Measurements from ENCODE around the gene KLF2. TPM values are rescaled to one million over a fixed set of nuclear protein-coding genes. Genes with fewer than 3 reads are reported as not detected.
"Not testable (repeated sequence)": the region's sequence is repeated elsewhere in the genome, so short reads cannot be mapped to it uniquely, and the experiment has no call there.

Gene KLF2
- polyA plus RNA-seq, 4 donors: 1.1 to 25.4 (median 6.5) TPM

DNA sequence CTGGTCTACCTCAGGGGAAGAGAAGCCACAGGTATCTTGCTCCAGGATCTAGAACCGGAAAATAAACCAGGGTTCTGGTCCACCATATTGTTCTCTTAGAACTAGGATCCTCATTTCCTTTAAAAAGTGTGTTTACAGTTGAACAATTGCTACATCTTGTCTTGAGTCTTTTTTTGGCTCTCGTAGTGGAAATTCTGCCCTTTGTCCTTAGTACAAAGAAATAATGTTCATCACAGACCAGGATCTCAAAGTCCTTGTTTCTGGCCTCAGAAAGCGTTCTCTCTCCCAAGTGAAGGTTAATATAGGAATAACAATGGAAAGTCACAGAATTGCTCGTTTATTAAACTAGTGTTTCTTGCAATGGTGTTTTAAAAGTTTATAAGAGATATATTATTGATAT, 20.8 kb downstream of the KLF2 start:
- Histone ChIP-seq H3K27me3 (ENCODE audit: control insufficient read depth in 3 of 3, insufficient read depth in 3 of 3, low read length in 3 of 3) (no peaks in the 10 kb centered on the region), H3K9me3 (ENCODE audit: control insufficient read depth in 2 of 2, insufficient read depth in 1 of 2, low read depth in 1 of 2, low read length in 1 of 2) (no peaks in the 10 kb centered on the region), H3K4me3 (ENCODE audit: low read depth in 1 of 3, low read length in 3 of 3) (no peak overlapping the region), H3K36me3 (ENCODE audit: control insufficient read depth in 3 of 3, insufficient read depth in 2 of 3, low read depth in 1 of 3, low read length in 3 of 3) (no peaks in the 10 kb centered on the region), H3K27ac (ENCODE audit: low read depth in 1 of 3, low read length in 2 of 3) (peak overlapping the region in 1 of 3 donors; percentile 34), H3K4me1 (ENCODE audit: control insufficient read depth in 3 of 3, insufficient read depth in 2 of 3, low read depth in 1 of 3, low read length in 2 of 3) (peaks cover 0 to 7% (median 0%) of the 10 kb centered on the region in 3 donors)
- FAIRE-seq (no peak), DNase-seq (no peak)
- 47 to 63% (median 50%) methylated on average over 4 of the region's 4 CpGs for WGBS, 3 donors

DNA sequence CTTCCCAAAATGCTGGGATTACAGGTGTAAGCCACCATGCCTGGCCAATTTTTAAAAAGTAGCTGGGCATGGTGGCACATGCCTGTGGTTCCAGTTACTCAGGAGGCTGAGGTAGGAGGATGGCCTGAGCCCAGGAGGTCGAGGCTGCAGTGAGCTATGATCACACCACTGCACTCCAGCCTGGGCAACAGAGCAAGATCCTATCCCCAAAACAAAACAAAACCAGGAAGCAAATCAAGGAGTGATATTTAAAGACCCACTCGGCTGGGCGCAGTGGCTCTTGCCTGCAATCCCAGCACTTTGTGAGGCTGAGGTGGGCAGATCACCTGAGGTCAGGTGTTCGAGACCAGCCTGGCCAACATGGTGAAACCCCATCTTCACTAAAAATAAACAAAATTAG, 22.5 kb downstream of the KLF2 start:
- not testable (repeated sequence) for H3K4me1 ChIP-seq (ENCODE audit: control insufficient read depth in 3 of 3, insufficient read depth in 2 of 3, low read depth in 1 of 3, low read length in 2 of 3); H3K27me3 ChIP-seq (ENCODE audit: control insufficient read depth in 3 of 3, insufficient read depth in 3 of 3, low read length in 3 of 3); H3K9me3 ChIP-seq (ENCODE audit: control insufficient read depth in 2 of 2, insufficient read depth in 1 of 2, low read depth in 1 of 2, low read length in 1 of 2); H3K4me3 ChIP-seq (ENCODE audit: low read depth in 1 of 3, low read length in 3 of 3); DNase-seq; FAIRE-seq; H3K36me3 ChIP-seq (ENCODE audit: control insufficient read depth in 3 of 3, insufficient read depth in 2 of 3, low read depth in 1 of 3, low read length in 3 of 3)
- peak overlapping the region in 1 of 3 donors; percentile 44 for H3K27ac ChIP-seq (ENCODE audit: low read depth in 1 of 3, low read length in 2 of 3)
- WGBS, 3 donors: 80 to 95% (median 95%) methylated on average over 4 of the region's 4 CpGs

DNA sequence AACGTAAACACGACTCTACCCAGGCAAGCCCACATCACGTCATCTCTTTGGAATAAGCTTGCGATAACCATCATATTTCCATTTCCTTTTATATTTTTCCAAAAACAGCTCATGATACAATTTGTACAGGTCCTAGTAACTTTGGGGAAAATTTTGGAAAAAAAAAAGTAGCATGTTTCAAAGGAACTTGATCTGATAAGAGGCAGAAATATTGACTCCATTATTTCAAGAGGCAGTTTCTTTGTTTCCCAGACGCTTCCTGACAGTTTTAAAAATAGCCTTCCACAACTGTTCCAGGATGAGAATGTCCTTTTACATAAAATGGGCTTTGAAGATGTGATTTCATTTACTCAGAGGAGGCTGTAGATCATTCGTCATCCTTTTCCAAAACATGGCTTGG, 23.1 kb downstream of the KLF2 start:
- DNase-seq: no peak
- Histone ChIP-seq H3K36me3 (ENCODE audit: control insufficient read depth in 3 of 3, insufficient read depth in 2 of 3, low read depth in 1 of 3, low read length in 3 of 3) (no peaks in the 10 kb centered on the region), H3K27me3 (ENCODE audit: control insufficient read depth in 3 of 3, insufficient read depth in 3 of 3, low read length in 3 of 3) (no peaks in the 10 kb centered on the region), H3K27ac (ENCODE audit: low read depth in 1 of 3, low read length in 2 of 3) (peak overlapping the region in 1 of 3 donors; percentile 5), H3K9me3 (ENCODE audit: control insufficient read depth in 2 of 2, insufficient read depth in 1 of 2, low read depth in 1 of 2, low read length in 1 of 2) (no peaks in the 10 kb centered on the region), H3K4me3 (ENCODE audit: low read depth in 1 of 3, low read length in 3 of 3) (no peak overlapping the region), H3K4me1 (ENCODE audit: control insufficient read depth in 3 of 3, insufficient read depth in 2 of 3, low read depth in 1 of 3, low read length in 2 of 3) (no peaks in the 10 kb centered on the region)
- WGBS, 3 donors: 79 to 96% (median 96%) methylated on average over 6 of the region's 6 CpGs
- no peak for FAIRE-seq

DNA sequence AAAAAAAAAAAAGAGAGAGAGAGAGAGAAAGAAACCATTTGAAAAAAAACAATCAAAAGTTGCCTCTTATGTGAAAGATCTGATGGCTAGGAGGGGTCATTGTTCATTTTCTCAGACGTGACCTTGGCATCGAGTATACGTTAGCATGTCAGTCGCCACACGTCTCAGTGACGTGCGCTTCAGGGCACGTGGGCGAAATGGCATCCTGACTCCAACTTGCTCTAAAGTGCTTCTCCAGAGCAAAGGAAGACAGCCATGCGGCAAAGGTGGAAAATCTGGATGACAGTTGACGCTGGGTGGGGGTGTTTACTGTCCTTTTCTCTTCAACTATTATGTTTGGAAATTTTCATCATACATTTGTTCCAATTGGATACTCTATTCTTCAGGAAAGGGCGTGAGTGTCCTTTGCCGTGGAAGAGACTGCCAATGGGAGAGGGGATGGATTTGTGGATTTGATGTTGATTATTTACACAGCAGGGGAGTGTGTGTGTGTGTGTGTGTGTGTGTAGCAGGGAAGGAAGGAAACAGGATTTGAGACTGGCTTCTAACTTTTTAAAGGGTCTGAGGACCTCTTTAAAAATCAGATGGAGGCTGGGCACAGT, 25.0 kb downstream of the KLF2 start:
- WGBS, 3 donors: 81 to 86% (median 81%) methylated on average over 13 of the region's 13 CpGs
- no peak overlapping the region for H3K4me3 ChIP-seq (ENCODE audit: low read depth in 1 of 3, low read length in 3 of 3)
- FAIRE-seq: no peak
- no peaks in the 10 kb centered on the region for H3K4me1 ChIP-seq (ENCODE audit: control insufficient read depth in 3 of 3, insufficient read depth in 2 of 3, low read depth in 1 of 3, low read length in 2 of 3)
- H3K27me3 ChIP-seq (ENCODE audit: control insufficient read depth in 3 of 3, insufficient read depth in 3 of 3, low read length in 3 of 3): no peaks in the 10 kb centered on the region
- DNase-seq: no peak
- no peak overlapping the region for H3K27ac ChIP-seq (ENCODE audit: low read depth in 1 of 3, low read length in 2 of 3)
- peaks cover 0 to 8% (median 0%) of the 10 kb centered on the region in 3 donors for H3K36me3 ChIP-seq (ENCODE audit: control insufficient read depth in 3 of 3, insufficient read depth in 2 of 3, low read depth in 1 of 3, low read length in 3 of 3)
- H3K9me3 ChIP-seq (ENCODE audit: control insufficient read depth in 2 of 2, insufficient read depth in 1 of 2, low read depth in 1 of 2, low read length in 1 of 2): no peaks in the 10 kb centered on the region

DNA sequence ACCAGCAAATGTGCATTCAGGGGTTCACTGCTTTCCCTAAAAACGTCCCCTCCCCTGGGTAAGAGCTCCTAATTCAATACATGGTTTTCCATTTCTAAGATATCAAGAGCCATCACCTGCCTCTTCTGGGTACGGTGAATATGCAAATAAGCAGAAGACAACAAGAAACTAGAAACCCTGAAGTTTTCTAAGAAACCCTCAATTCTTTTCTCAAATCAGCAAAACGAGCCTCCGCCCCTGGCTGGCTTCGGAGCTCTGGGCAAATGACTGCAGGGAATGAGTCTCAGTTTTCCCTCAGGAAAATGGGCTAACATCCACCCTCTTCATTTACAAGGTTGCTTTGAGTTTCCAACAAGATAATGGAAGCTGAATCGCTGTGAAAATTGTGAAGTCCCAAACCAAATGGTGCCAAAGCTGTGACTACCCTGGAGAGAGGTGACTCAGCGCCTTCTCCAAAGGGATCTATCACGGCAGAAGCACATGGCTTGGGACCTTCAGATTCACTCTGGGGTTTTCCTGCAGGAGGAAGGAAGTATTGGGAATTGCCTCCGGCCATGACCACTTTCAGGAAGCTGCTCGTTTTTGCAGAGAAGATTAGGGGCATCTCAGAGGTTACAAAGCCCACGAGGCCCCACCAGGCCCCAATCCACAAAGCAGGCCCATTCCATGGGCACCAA, 26.6 kb downstream of the KLF2 start:
- 67 to 74% (median 73%) methylated on average over 11 of the region's 11 CpGs for WGBS, 3 donors
- no peak overlapping the region for H3K4me3 ChIP-seq (ENCODE audit: low read depth in 1 of 3, low read length in 3 of 3)

DNA sequence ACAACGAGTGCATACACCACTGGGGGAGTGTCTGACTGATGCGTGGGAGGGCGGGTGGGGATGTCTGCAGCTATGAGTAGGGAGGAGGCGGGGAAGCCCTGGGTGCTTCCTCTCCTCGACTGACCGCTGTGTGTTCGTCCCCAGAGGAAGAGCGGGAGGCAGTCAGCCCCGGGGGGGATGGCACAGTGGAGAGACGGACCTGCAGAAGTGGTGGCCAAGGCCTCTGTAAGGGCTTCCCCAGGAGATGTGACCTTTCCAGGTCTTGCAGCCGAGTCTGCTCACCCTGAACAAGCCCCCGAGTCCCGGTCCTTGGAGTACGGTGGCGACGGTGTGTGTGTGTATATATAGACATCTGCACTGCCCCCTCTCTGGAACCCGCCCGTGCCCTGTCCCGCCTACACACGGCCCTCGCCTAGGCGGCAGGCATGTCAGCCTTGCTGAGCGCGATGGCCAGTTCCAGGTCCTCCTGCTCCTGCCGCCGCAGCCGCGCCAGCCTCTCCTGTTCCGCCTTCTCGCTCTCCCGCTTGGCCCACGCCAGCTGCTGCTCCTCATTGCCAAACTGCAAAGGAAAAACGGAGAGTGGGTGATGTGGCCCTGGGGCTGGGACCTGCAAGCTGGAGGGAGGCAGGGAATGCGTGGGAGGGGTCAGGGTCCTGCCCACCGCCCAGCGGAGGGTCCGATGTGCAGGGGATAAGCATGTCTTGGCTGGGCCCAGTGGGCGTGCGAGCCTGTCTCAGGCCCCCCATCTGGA, 30.8 kb downstream of the KLF2 start:
- Histone ChIP-seq H3K4me3 (ENCODE audit: low read depth in 1 of 3, low read length in 3 of 3) (no peak overlapping the region), H3K36me3 (ENCODE audit: control insufficient read depth in 3 of 3, insufficient read depth in 2 of 3, low read depth in 1 of 3, low read length in 3 of 3) (peaks cover 0 to 47% (median 4%) of the 10 kb centered on the region in 3 donors), H3K9me3 (ENCODE audit: control insufficient read depth in 2 of 2, insufficient read depth in 1 of 2, low read depth in 1 of 2, low read length in 1 of 2) (no peaks in the 10 kb centered on the region), H3K27ac (ENCODE audit: low read depth in 1 of 3, low read length in 2 of 3) (no peak overlapping the region), H3K27me3 (ENCODE audit: control insufficient read depth in 3 of 3, insufficient read depth in 3 of 3, low read length in 3 of 3) (no peaks in the 10 kb centered on the region), H3K4me1 (ENCODE audit: control insufficient read depth in 3 of 3, insufficient read depth in 2 of 3, low read depth in 1 of 3, low read length in 2 of 3) (no peaks in the 10 kb centered on the region)
- 80 to 90% (median 85%) methylated on average over 39 of the region's 39 CpGs for WGBS, 3 donors
- DNase-seq (no peak), FAIRE-seq (no peak)

More for the DNA sequence above, 26.6 kb downstream of the KLF2 start:
- no peak for FAIRE-seq
- H3K36me3 ChIP-seq (ENCODE audit: control insufficient read depth in 3 of 3, insufficient read depth in 2 of 3, low read depth in 1 of 3, low read length in 3 of 3): peaks cover 0 to 16% (median 3%) of the 10 kb centered on the region in 3 donors
- H3K27me3 ChIP-seq (ENCODE audit: control insufficient read depth in 3 of 3, insufficient read depth in 3 of 3, low read length in 3 of 3): no peaks in the 10 kb centered on the region
- no peak overlapping the region for H3K27ac ChIP-seq (ENCODE audit: low read depth in 1 of 3, low read length in 2 of 3)
- H3K4me1 ChIP-seq (ENCODE audit: control insufficient read depth in 3 of 3, insufficient read depth in 2 of 3, low read depth in 1 of 3, low read length in 2 of 3): no peaks in the 10 kb centered on the region
- no peaks in the 10 kb centered on the region for H3K9me3 ChIP-seq (ENCODE audit: control insufficient read depth in 2 of 2, insufficient read depth in 1 of 2, low read depth in 1 of 2, low read length in 1 of 2)
- DNase-seq: no peak

DNA sequence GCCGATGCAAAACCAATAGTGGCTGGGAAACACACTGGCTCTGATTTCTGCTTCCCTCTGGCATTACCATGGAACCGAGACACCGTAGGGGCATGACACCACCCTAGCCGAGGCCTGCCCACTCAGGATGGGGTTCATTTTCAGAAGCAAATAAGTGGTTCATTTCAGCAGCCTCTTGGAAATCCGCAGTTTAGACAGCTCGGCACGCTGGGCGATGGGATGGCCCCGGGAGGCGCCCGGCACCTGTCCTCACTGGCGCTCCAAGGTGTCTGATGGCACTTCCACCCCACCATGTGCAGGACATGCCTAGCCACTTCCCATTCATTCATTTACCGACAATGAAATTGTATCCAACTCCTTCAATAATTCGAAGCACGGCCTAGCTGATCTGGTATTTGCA, 33.8 kb downstream of the KLF2 start:
- no peaks in the 10 kb centered on the region for H3K27me3 ChIP-seq (ENCODE audit: control insufficient read depth in 3 of 3, insufficient read depth in 3 of 3, low read length in 3 of 3)
- H3K36me3 ChIP-seq (ENCODE audit: control insufficient read depth in 3 of 3, insufficient read depth in 2 of 3, low read depth in 1 of 3, low read length in 3 of 3): peaks cover 0 to 54% (median 6%) of the 10 kb centered on the region in 3 donors
- FAIRE-seq: no peak
- H3K4me1 ChIP-seq (ENCODE audit: control insufficient read depth in 3 of 3, insufficient read depth in 2 of 3, low read depth in 1 of 3, low read length in 2 of 3): peaks cover 0 to 9% (median 3%) of the 10 kb centered on the region in 3 donors
- H3K4me3 ChIP-seq (ENCODE audit: low read depth in 1 of 3, low read length in 3 of 3): no peak overlapping the region
- no peaks in the 10 kb centered on the region for H3K9me3 ChIP-seq (ENCODE audit: control insufficient read depth in 2 of 2, insufficient read depth in 1 of 2, low read depth in 1 of 2, low read length in 1 of 2)
- DNase-seq: no peak
- 95 to 97% (median 97%) methylated on average over 15 of the region's 15 CpGs for WGBS, 3 donors
- H3K27ac ChIP-seq (ENCODE audit: low read depth in 1 of 3, low read length in 2 of 3): no peak overlapping the region

DNA sequence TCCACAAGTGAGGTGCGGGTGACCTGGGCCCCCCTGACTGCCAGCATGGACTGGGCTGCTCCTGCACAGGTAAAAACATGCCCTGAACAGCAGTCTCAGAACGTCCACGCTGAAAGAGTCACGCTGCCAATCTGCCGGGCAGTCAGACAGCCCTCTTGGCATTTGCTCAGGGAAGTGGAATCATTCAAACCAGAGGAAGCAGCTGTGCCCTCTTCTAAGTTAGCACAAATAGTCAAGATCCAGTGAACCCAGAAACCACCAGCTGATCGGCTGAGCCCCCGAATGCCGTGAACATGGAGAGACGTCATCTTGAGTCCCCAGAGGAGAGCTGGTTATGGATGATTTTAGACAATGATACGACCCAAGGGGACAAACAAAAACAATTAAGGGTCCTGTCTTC, 34.4 kb downstream of the KLF2 start:
- H3K4me1 ChIP-seq (ENCODE audit: control insufficient read depth in 3 of 3, insufficient read depth in 2 of 3, low read depth in 1 of 3, low read length in 2 of 3): peaks cover 0 to 16% (median 7%) of the 10 kb centered on the region in 3 donors
- no peaks in the 10 kb centered on the region for H3K27me3 ChIP-seq (ENCODE audit: control insufficient read depth in 3 of 3, insufficient read depth in 3 of 3, low read length in 3 of 3)
- no peak overlapping the region for H3K27ac ChIP-seq (ENCODE audit: low read depth in 1 of 3, low read length in 2 of 3)
- no peak for DNase-seq
- WGBS, 3 donors: 57 to 76% (median 75%) methylated on average over 10 of the region's 10 CpGs
- no peaks in the 10 kb centered on the region for H3K9me3 ChIP-seq (ENCODE audit: control insufficient read depth in 2 of 2, insufficient read depth in 1 of 2, low read depth in 1 of 2, low read length in 1 of 2)
- no peak overlapping the region for H3K4me3 ChIP-seq (ENCODE audit: low read depth in 1 of 3, low read length in 3 of 3)
- FAIRE-seq: no peak
- H3K36me3 ChIP-seq (ENCODE audit: control insufficient read depth in 3 of 3, insufficient read depth in 2 of 3, low read depth in 1 of 3, low read length in 3 of 3): peaks cover 0 to 55% (median 6%) of the 10 kb centered on the region in 3 donors
